ENCODE results near the gene RESP18. TPM values are rescaled to one million over a fixed set of nuclear protein-coding genes. Genes with fewer than 3 reads are reported as not detected.

Gene RESP18
- total and polyA plus RNA-seq, 2 donors (not counting 1 experiment from before 2014, with no cell fraction given): not detected

- peaks cover 8% of the 10 kb centered on the region for H3K4me1 ChIP-seq (ENCODE audit: control insufficient read depth, extremely low read depth, insufficient read depth, low read length)
- no peaks in the 10 kb centered on the region for H3K27me3 ChIP-seq (ENCODE audit: control insufficient read depth, insufficient read depth, low read length)
- TF ChIP-seq, protein P1, sequence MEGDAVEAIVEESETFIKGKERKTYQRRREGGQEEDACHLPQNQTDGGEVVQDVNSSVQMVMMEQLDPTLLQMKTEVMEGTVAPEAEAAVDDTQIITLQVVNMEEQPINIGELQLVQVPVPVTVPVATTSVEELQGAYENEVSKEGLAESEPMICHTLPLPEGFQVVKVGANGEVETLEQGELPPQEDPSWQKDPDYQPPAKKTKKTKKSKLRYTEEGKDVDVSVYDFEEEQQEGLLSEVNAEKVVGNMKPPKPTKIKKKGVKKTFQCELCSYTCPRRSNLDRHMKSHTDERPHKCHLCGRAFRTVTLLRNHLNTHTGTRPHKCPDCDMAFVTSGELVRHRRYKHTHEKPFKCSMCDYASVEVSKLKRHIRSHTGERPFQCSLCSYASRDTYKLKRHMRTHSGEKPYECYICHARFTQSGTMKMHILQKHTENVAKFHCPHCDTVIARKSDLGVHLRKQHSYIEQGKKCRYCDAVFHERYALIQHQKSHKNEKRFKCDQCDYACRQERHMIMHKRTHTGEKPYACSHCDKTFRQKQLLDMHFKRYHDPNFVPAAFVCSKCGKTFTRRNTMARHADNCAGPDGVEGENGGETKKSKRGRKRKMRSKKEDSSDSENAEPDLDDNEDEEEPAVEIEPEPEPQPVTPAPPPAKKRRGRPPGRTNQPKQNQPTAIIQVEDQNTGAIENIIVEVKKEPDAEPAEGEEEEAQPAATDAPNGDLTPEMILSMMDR (conservative IDR thresholded peaks at IDR 0.05 in 1 of 2, IDR thresholded peaks at IDR 0.05 in 1 of 2; ENCODE audit: low read depth in 1 of 2, low read length in 2 of 2): no peak
- no peak for TF ChIP-seq EZH2 (IDR thresholded peaks at IDR 0.05; ENCODE audit: low read length, missing control alignments)
- no peak overlapping the region for H3K4me2 ChIP-seq (ENCODE audit: extremely low read depth, insufficient read depth, low read length)
- no peaks in the 10 kb centered on the region for H4K20me1 ChIP-seq (ENCODE audit: control insufficient read depth, extremely low read depth, insufficient read depth, low read length)
- no peak overlapping the region for H3K27ac ChIP-seq (ENCODE audit: insufficient read depth, low read length)
- DNase-seq (ENCODE audit: low read depth in 2 of 2): no peak
- no peaks in the 10 kb centered on the region for H3K79me2 ChIP-seq (ENCODE audit: control insufficient read depth, insufficient read depth, low read length)
- H2AFZ ChIP-seq (ENCODE audit: low read length): no peak overlapping the region
- no peak overlapping the region for H3K4me3 ChIP-seq (replicated peaks in 1 of 4; ENCODE audit: control extremely low read depth in 1 of 4, insufficient read depth in 1 of 4, low read depth in 3 of 4, low read length in 4 of 4)
- H3K36me3 ChIP-seq (ENCODE audit: control insufficient read depth, insufficient read depth, low read length): no peaks in the 10 kb centered on the region
- no peaks in the 10 kb centered on the region for H3K9me3 ChIP-seq (ENCODE audit: control insufficient read depth, insufficient read depth, low read depth, low read length)
- H3K9ac ChIP-seq (ENCODE audit: insufficient read depth, low read length): no peak overlapping the region
Observed at GRCh38 chr2:219293736-219294231, 38.8 kb downstream of the RESP18 start.

GRCh38 chr2:219292616-219293015, 39.9 kb downstream of the RESP18 start:
- Histone ChIP-seq H3K4me2 (ENCODE audit: extremely low read depth, insufficient read depth, low read length) (no peak overlapping the region), H3K9me3 (ENCODE audit: control insufficient read depth, insufficient read depth, low read depth, low read length) (no peaks in the 10 kb centered on the region), H3K4me1 (ENCODE audit: control insufficient read depth, extremely low read depth, insufficient read depth, low read length) (peaks cover 8% of the 10 kb centered on the region), H2AFZ (ENCODE audit: low read length) (no peak overlapping the region), H3K9ac (ENCODE audit: insufficient read depth, low read length) (no peak overlapping the region), H3K36me3 (ENCODE audit: control insufficient read depth, insufficient read depth, low read length) (no peaks in the 10 kb centered on the region), H3K27me3 (ENCODE audit: control insufficient read depth, insufficient read depth, low read length) (no peaks in the 10 kb centered on the region), H3K4me3 (replicated peaks in 1 of 4; ENCODE audit: control extremely low read depth in 1 of 4, insufficient read depth in 1 of 4, low read depth in 3 of 4, low read length in 4 of 4) (no peak overlapping the region), H4K20me1 (ENCODE audit: control insufficient read depth, extremely low read depth, insufficient read depth, low read length) (no peaks in the 10 kb centered on the region), H3K79me2 (ENCODE audit: control insufficient read depth, insufficient read depth, low read length) (no peaks in the 10 kb centered on the region), H3K27ac (ENCODE audit: insufficient read depth, low read length) (no peak overlapping the region)
- DNase-seq (ENCODE audit: low read depth in 2 of 2): no peak
- TF ChIP-seq, protein P1 (conservative IDR thresholded peaks at IDR 0.05 in 1 of 2, IDR thresholded peaks at IDR 0.05 in 1 of 2; ENCODE audit: low read depth in 1 of 2, low read length in 2 of 2): no peak
- TF ChIP-seq EZH2 (IDR thresholded peaks at IDR 0.05; ENCODE audit: low read length, missing control alignments): no peak

DNA sequence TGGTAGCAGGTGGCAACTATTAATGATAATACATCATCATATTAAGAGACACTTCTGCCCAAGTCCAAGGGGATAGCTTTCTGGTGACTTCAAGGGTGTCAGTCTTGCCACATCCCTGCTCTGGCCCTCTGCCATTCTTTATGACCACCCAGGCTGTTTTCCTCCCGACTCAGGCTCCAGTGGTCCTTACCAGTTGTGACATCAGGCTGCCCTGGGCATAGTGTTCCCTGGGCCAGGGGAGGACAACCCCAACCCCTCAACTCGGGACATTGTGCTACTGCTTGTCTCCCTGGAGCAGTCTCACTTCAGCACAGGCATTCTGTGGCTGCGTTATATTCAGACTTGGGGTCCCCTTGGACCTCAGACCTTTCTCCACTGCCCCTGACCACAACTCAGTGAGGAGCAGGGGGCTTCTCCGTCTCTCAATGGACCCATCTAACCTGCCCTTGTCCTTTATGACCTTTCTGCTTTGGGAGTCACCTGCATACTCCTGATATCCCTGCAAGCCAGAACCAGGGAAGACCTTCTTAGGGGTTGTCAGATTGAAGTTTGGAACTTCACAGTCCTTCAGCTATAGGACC, 40.5 kb downstream of the RESP18 start:
- TF ChIP-seq EZH2 (IDR thresholded peaks at IDR 0.05; ENCODE audit: low read length, missing control alignments): no peak
- TF ChIP-seq, protein P1 (conservative IDR thresholded peaks at IDR 0.05 in 1 of 2, IDR thresholded peaks at IDR 0.05 in 1 of 2; ENCODE audit: low read depth in 1 of 2, low read length in 2 of 2): no peak
- H3K4me2 ChIP-seq (ENCODE audit: extremely low read depth, insufficient read depth, low read length): no peak overlapping the region
- DNase-seq (ENCODE audit: low read depth in 2 of 2): no peak
- peaks cover 8% of the 10 kb centered on the region for H3K4me1 ChIP-seq (ENCODE audit: control insufficient read depth, extremely low read depth, insufficient read depth, low read length)
- H3K9me3 ChIP-seq (ENCODE audit: control insufficient read depth, insufficient read depth, low read depth, low read length): no peaks in the 10 kb centered on the region
- no peak overlapping the region for H3K9ac ChIP-seq (ENCODE audit: insufficient read depth, low read length)
- no peak overlapping the region for H3K27ac ChIP-seq (ENCODE audit: insufficient read depth, low read length)
- no peaks in the 10 kb centered on the region for H3K79me2 ChIP-seq (ENCODE audit: control insufficient read depth, insufficient read depth, low read length)
- H4K20me1 ChIP-seq (ENCODE audit: control insufficient read depth, extremely low read depth, insufficient read depth, low read length): no peaks in the 10 kb centered on the region
- H3K4me3 ChIP-seq (replicated peaks in 1 of 4; ENCODE audit: control extremely low read depth in 1 of 4, insufficient read depth in 1 of 4, low read depth in 3 of 4, low read length in 4 of 4): no peak overlapping the region
- no peaks in the 10 kb centered on the region for H3K27me3 ChIP-seq (ENCODE audit: control insufficient read depth, insufficient read depth, low read length)
- H2AFZ ChIP-seq (ENCODE audit: low read length): no peak overlapping the region
- no peaks in the 10 kb centered on the region for H3K36me3 ChIP-seq (ENCODE audit: control insufficient read depth, insufficient read depth, low read length)
